GM21447 (cell line): ENCODE measurements around the gene TMEM250.

Experiments used
- ATAC-seq: cut with Tn5 transposase; IDR thresholded peaks from one replicate; pipeline ENCODE4 v1.9.1; 2021; ENCODE audit not compliant: unreplicated experiment

Gene TMEM250

DNA sequence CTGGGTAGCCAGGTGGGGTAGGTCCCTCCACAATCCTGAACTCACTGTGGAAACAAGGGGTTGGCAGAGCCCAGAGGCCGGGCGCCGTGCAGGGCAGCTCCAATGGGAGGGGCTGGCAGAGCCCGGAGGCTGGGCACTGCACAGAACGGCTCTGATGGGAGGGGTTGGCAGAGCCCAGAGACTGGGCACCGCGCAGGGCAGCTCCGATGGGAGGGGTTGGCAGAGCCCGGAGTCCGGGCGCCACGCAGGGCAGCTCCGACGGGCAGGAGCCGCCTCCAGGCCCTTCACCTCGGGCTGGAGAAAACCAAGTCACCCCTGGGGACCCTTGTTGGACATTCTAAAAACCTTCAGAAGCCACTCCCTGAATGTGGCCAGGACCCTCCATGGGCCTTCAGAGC is 32.9 kb downstream of the TMEM250 start:
- no peak for ATAC-seq

- no peak for ATAC-seq
These were observed 34.4 kb downstream of the TMEM250 start for GRCh38 chr9:136084063-136084944.

- ATAC-seq: no peak
These were observed 35.1 kb downstream of the TMEM250 start for GRCh38 chr9:136083558-136084062.

DNA sequence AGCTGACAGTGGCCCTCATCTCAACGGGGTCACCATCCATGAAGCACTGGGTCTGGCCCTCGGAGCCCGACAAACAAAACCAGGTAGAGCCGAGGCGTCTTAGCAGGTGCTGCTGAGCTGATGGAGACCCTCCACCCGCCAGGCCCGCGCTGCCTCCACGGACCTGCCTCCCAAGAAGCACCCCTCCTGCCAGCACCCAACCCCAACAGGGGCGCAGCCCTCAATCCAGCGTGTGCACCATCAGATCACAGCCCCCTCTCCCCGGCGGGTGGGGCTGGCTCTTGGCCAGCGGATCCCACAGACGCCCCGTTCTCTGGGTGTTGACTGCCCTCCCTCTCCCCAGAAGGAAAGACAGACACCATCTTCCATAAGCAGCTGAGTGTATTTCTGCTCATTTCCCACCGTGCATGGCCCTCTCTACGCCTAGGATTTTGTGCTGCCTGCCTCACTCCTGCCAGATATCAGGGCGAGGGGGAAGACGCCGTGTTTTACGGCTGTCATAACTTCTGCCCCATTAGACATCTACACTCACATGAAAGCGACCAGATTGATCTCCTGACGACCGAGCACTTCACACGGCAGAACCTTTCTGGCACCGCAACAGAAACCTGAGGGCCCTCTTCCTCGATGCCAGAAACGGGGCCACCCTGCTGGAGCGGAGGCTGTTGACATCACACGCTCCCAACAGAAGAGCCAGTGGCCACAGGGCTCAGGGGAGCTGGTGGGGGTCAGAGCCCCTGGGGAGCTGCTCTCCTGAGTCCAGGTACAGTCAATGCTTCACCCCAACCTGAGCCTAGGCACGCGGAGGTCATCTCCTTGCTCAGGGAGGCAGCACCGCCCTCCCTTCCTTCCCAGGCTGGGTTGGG is 35.9 kb downstream of the TMEM250 start:
- no peak for ATAC-seq

DNA sequence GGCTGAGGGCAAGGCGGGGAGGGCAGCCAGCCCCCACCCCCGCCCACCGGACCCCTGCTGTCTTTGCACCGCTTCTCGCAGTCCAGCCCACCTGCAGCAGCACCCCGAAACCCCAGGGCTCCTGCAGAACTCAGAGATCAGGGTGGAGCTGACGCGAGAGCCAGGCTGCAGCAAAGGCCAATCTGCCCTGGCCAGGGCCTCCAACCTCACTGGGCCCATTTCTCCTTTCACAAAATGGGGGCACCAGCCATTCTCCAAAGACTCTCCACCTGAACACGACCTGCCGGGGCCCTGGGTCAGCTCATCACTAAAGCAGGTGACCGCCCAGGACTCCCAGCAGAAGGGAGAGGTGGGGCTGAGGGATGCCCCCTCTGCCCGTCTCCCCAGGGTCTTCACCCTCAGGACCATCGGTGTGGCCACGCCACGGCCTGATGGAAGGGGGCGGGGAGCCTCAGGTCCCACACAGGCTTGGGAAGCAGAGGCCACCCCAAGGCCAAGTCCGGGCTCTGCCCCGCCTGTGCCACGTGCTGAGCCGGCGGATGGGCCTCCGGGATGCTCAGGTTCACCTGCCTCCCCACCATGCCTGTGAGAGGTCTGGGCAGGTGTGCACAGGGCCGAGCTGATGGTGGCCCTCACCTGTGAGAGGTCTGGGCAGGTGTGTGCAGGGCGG is 36.7 kb downstream of the TMEM250 start:
- no peak for ATAC-seq

- ATAC-seq: no peak
These were observed 37.4 kb downstream of the TMEM250 start for GRCh38 chr9:136081113-136081825.

- no peak for ATAC-seq
These were observed 38.0 kb downstream of the TMEM250 start for GRCh38 chr9:136080716-136081112.

- ATAC-seq: no peak
These were observed 38.8 kb downstream of the TMEM250 start for GRCh38 chr9:136079916-136080246.

GRCh38 chr9:136079211-136079915 is 39.3 kb downstream of the TMEM250 start:
- no peak for ATAC-seq

GRCh38 chr9:136078498-136079011 is 40.1 kb downstream of the TMEM250 start:
- ATAC-seq: no peak

DNA sequence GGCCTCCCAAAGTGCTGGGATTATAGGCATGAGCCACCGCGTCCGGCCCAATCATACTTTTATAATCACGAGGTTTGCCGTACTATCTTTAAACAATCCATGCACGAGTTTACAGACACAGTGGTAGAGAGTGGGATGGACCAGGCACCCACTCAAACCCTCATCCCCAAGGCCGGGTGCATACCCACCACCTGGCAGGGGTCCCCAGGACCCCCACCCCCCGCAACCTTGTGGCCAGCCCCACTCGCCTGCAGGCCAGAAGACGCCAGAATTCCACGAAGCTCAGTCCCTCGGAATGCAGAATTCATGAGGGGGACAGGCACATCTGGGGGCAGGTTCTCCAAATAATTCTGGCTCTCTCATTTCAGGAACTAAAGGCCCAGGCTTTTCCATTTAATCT is 40.7 kb downstream of the TMEM250 start:
- ATAC-seq: no peak

DNA sequence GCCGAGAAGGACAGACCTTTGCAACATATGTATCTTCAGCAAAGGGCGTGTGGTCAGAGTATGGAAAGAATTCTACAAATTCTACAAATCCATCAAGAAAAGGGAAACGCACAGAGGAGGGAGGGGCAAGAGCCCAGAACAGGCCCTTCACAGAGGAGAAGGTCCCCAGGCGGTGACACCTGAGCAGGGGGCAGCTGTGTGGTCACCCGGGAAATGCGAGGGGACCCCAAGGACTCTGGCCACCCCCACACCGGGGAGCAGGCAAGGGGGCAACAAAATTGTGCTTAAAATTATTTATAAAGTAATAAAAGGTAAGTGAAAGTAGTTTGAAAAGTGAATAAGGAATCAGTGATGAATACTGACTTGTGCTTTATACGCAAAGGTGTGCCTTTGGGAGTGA is 41.2 kb downstream of the TMEM250 start:
- ATAC-seq: no peak

GRCh38 chr9:136075881-136076678 is 42.6 kb downstream of the TMEM250 start:
- no peak for ATAC-seq

- ATAC-seq: no peak
These were observed 43.4 kb downstream of the TMEM250 start for GRCh38 chr9:136075134-136075841.

GRCh38 chr9:136074706-136075105 is 44.0 kb downstream of the TMEM250 start:
- no peak for ATAC-seq
